Measurements from ENCODE around the gene CDC25B. TPM values are rescaled to one million over a fixed set of nuclear protein-coding genes. Genes with fewer than 3 reads are reported as not detected.

CDC25B gene
- total and polyA plus RNA-seq, 2 of the 8 experiments (the other 6 are each of a cell fraction or from before 2014, with no cell fraction given), result 21.7 to 31.2 TPM

DNA sequence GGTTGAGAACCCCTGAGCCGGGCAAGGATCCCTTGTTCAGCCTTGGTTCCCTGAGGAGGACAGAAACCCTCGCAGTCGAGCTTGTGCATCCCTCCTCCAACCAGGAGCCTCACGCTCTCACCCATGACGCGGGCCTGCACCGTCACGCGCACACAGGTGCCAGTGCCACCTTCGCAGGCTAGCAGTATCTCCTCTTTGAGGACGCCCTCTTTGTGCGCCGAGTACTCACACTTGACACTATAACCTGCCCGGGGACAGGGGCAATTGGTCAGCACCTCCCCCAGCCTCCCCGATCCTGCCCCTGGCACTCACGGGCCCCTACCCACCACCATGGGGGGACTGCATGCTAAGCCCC lies 41.9 kb upstream of the CDC25B start:
- CTCF ChIA-PET (ENCODE audit: partially characterized antibody), result interaction anchor here (0.6 to 18.6 kb wide), 14 partner anchors 9 to 104 kb away, joined by 3 to 308 read pairs (median 6); partner anchors contain the start of genes ADISSP, AP5S1, HSPA12B and SIGLEC1
- no peak for DNase-seq (ENCODE audit: low read depth in 1 of 2, low spot score in 2 of 2)
- H4K5ac ChIP-seq (ENCODE audit: insufficient read length, low read depth, low read length), result no peak overlapping the region
- no peak overlapping the region for H3K23ac ChIP-seq (ENCODE audit: insufficient read length)
- no peak overlapping the region for H2BK5ac ChIP-seq (ENCODE audit: low read depth, low read length)
- no peak overlapping the region for H2AK5ac ChIP-seq (ENCODE audit: low read depth, low read length)
- no peak overlapping the region for H3K9ac ChIP-seq (replicated peaks in 1 of 4; ENCODE audit: extremely low read depth in 1 of 4, low read depth in 3 of 4, low read length in 3 of 4)
- peaks cover 0 to 9% (median 2%) of the 10 kb centered on the region in 4 experiments; a peak in 6 of 8 replicates for H3K36me3 ChIP-seq (ENCODE audit: control insufficient read depth in 2 of 4, insufficient read depth in 4 of 4, low read length in 3 of 4)
- H3K23me2 ChIP-seq (ENCODE audit: low read depth, low read length), result peaks cover 19% of the 10 kb centered on the region
- no peak overlapping the region for H3K56ac ChIP-seq (replicated peaks; ENCODE audit: insufficient read length, low read depth, low read length)
- no peak overlapping the region for H2BK20ac ChIP-seq (ENCODE audit: low read length)
- H4K8ac ChIP-seq (ENCODE audit: extremely low read depth, insufficient read depth, low read length), result no peak overlapping the region
- no peak overlapping the region for H4K91ac ChIP-seq (replicated peaks; ENCODE audit: insufficient read length, low read length)
- no peak overlapping the region for H3K14ac ChIP-seq (ENCODE audit: insufficient read length)
- no peak overlapping the region for H3K27ac ChIP-seq (ENCODE audit: low read depth, low read length)
- H3K27me3 ChIP-seq (replicated peaks in 1 of 4; ENCODE audit: control insufficient read depth in 3 of 4, extremely low read depth in 1 of 4, insufficient read depth in 3 of 4, low read length in 3 of 4), result peaks cover 4 to 22% (median 15%) of the 10 kb centered on the region in 4 experiments
- no peak overlapping the region for H3K4me2 ChIP-seq (ENCODE audit: insufficient read depth in 1 of 2, low read depth in 2 of 2, low read length in 2 of 2)
- H2BK15ac ChIP-seq (ENCODE audit: low read length), result no peak overlapping the region
- no peak overlapping the region for H3K4ac ChIP-seq (replicated peaks; ENCODE audit: insufficient read length, low read depth, low read length)
- no peaks in the 10 kb centered on the region for H3K79me2 ChIP-seq (ENCODE audit: control insufficient read depth in 1 of 2, insufficient read depth in 2 of 2, low read length in 2 of 2)
- POLR2A ChIA-PET (ENCODE audit: partially characterized antibody), result interaction anchor here (0.8 to 5.9 kb wide), 5 partner anchors 9 to 64 kb away, joined by 3 to 46 read pairs (median 15); partner anchors contain the start of gene ADISSP
- H3K4me3 ChIP-seq (ENCODE audit: extremely low read depth in 1 of 4, insufficient read depth in 2 of 4, low read depth in 3 of 4, low read length in 4 of 4), result no peak overlapping the region
- no peaks in the 10 kb centered on the region; the same call in 1 of the 2 replicates for H3K79me1 ChIP-seq (ENCODE audit: low read depth, low read length)
- FAIRE-seq, result no peak
- H4K20me1 ChIP-seq (replicated peaks in 1 of 2; ENCODE audit: control insufficient read depth in 1 of 2, insufficient read depth in 2 of 2, low read length in 2 of 2), result peaks cover 6 to 30% of the 10 kb centered on the region in 2 experiments
- H3K4me1 ChIP-seq (replicated peaks in 1 of 4; ENCODE audit: control insufficient read depth in 3 of 4, insufficient read depth in 4 of 4, low read length in 3 of 4), result peaks cover 0 to 17% (median 4%) of the 10 kb centered on the region in 4 experiments; a peak in 5 of 7 replicates
- TF ChIP-seq TEAD4 (IDR thresholded peaks at IDR 0.05; ENCODE audit: low read depth, low read length), result no peak
- no peak for TF ChIP-seq SP4 (IDR thresholded peaks at IDR 0.05; ENCODE audit: low read length)
- TF ChIP-seq, protein P1, sequence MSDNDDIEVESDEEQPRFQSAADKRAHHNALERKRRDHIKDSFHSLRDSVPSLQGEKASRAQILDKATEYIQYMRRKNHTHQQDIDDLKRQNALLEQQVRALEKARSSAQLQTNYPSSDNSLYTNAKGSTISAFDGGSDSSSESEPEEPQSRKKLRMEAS (IDR thresholded peaks at IDR 0.05), result no peak
- peak; percentile 26; the same call in 1 of the 2 replicates for TF ChIP-seq POLR2AphosphoS5 (IDR thresholded peaks at IDR 0.05; ENCODE audit: low read depth, low read length)
- no peak for TF ChIP-seq RAD21 (IDR thresholded peaks at IDR 0.05 in 1 of 2, conservative IDR thresholded peaks at IDR 0.05 in 1 of 2; ENCODE audit: low read depth in 2 of 2, low read length in 2 of 2)
- 97% methylated on average over 15 of the region's 16 CpGs; no CpG with 5 or more reads in 1 of the 2 experiments for WGBS, 2 experiments (ENCODE audit: extremely low coverage in 1 of 2, insufficient coverage in 1 of 2, insufficient read length in 1 of 2, insufficient replicate concordance in 2 of 2, low coverage in 1 of 2, low lambda C conversion rate in 2 of 2, missing lambda C conversion rate in 1 of 2)
- H3K9me3 ChIP-seq (ENCODE audit: insufficient read depth in 2 of 2, low read depth in 1 of 2, low read length in 1 of 2), result no peaks in the 10 kb centered on the region
- no peak overlapping the region for H2BK12ac ChIP-seq (ENCODE audit: low read depth, low read length)
- H2BK120ac ChIP-seq (replicated peaks; ENCODE audit: low read depth, low read length), result no peak overlapping the region
- H3K18ac ChIP-seq (ENCODE audit: extremely low read depth, low read length), result no peak overlapping the region
- no peak overlapping the region for H2AFZ ChIP-seq (ENCODE audit: low read length)

Measured in H1 (cell line).